ENCODE data around the gene CX3CR1. TPM values are rescaled to one million over a fixed set of nuclear protein-coding genes. Genes with fewer than 3 reads are reported as not detected.

The CX3CR1 gene
- total RNA-seq, 1 donor from 2014 or later: 0.84 TPM

GRCh38 chr3:39220407-39221140, 59.3 kb downstream of the CX3CR1 start:
- no peak for ATAC-seq

- no peak for ATAC-seq
These were observed 60.1 kb downstream of the CX3CR1 start for GRCh38 chr3:39219702-39220101.

- no peak for ATAC-seq
These were observed 63.6 kb downstream of the CX3CR1 start for GRCh38 chr3:39216176-39216790.

DNA sequence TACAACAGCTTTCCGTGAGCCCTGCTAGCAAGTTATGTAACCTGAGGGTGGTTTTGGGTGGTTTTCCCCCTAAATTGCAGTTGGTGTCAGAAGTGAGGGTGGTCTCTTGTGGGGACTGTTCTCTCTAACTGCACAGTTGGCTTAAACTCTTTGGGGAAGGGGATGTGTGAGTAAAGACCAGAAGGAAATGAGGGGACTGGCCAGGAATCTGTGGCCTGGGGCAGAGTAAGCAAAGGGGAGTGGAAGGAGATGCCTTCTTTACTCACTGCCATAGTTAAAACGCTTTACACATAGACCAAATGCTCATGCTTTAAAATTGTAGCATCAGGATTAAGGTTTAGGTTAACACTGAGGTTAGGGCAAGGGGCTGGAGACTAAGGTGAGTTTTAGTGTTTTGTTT, 66.2 kb downstream of the CX3CR1 start:
- no peak for ATAC-seq

Other genes starting within 250 kb of the CX3CR1 start
- 0.04 TPM for gene SCN11A, start 228.1 kb downstream of the CX3CR1 start, total RNA-seq
- 17.5 TPM for gene WDR48, start 228.0 kb downstream of the CX3CR1 start, total RNA-seq
- gene GORASP1, start 172.4 kb downstream of the CX3CR1 start, total RNA-seq: 23.5 TPM
- gene TTC21A, start 172.4 kb downstream of the CX3CR1 start, total RNA-seq: 2.3 TPM
- gene CSRNP1, start 126.4 kb downstream of the CX3CR1 start, total RNA-seq: 15.4 TPM
- gene XIRP1, start 87.4 kb downstream of the CX3CR1 start, total RNA-seq: not detected
- 0.16 TPM for gene CCR8, start 49.7 kb upstream of the CX3CR1 start, total RNA-seq
- 8.6 TPM for gene SLC25A38, start 103.3 kb upstream of the CX3CR1 start, total RNA-seq
- 1,385 TPM for gene RPSA, start 126.7 kb upstream of the CX3CR1 start, total RNA-seq
- not detected for gene MOBP, start 187.6 kb upstream of the CX3CR1 start, total RNA-seq

All from esophagus mucosa (tissue), 1 donor.